IMR-90 (cell line): ENCODE measurements around the gene VAMP5. TPM values are rescaled to one million over a fixed set of nuclear protein-coding genes. Genes with fewer than 3 reads are reported as not detected.

Experiments
- ATAC-seq: fragments of 200-7000 bp; cut with Tn5 transposase; 2 replicates; pipeline ENCODE4 v1.9.1; 2020; ENCODE audit warnings: low read depth, mild to moderate bottlenecking, moderate library complexity
- BruUV-seq: library from RNA; stranded (reverse); fragments of 400-500 nt; replicated peaks from 2 replicates; lab custom pipeline; 2021; lab: Mats Ljungman, UMichigan
- CTCF ChIA-PET: fragments of 300-600 bp; formaldehyde crosslinking; extraction: SDS; loops from one replicate; lab custom pipeline; 2021; ENCODE audit warnings: antibody characterized with exemption; lab: Yijun Ruan, JAX
- POLR2A ChIA-PET: fragments of 300-600 bp; sonication (Branson Sonifier 250); formaldehyde crosslinking; loops from one replicate; lab custom pipeline; 2022; ENCODE audit warnings: antibody characterized with exemption; ENCODE audit not compliant: unreplicated experiment; lab: Charles Lee
- DNase-seq: peaks from one replicate; pipeline ENCODE4 v3.0.0; 2013
- H2AFZ ChIP-seq: replicated peaks from 2 replicates; pipeline ENCODE3; 2013; ENCODE audit warnings: low read length, mild to moderate bottlenecking; ENCODE audit not compliant: poor library complexity
- H2AK5ac ChIP-seq: 2 replicates; pipeline ENCODE4 v1.6.1; 2013; ENCODE audit warnings: low read depth, low read length, inconsistent platforms
- H2AK9ac ChIP-seq: replicated peaks from 2 replicates; pipeline ENCODE3; 2013; ENCODE audit warnings: mild to moderate bottlenecking, low read depth, low read length, moderate library complexity; ENCODE audit not compliant: poor library complexity
- H2BK120ac ChIP-seq: 2 replicates; pipeline ENCODE4 v1.6.1; 2013; ENCODE audit warnings: low read depth, low read length, inconsistent platforms
- H2BK15ac ChIP-seq: 3 replicates; pipeline ENCODE4 v1.6.1; 2013; ENCODE audit warnings: low read depth, low read length, inconsistent platforms
- H2BK20ac ChIP-seq: 2 replicates; pipeline ENCODE4 v1.6.1; 2013; ENCODE audit warnings: low read depth, mild to moderate bottlenecking, inconsistent platforms, low read length, moderate library complexity
- H2BK5ac ChIP-seq: 2 replicates; pipeline ENCODE4 v1.6.1; 2013; ENCODE audit warnings: mild to moderate bottlenecking, low read depth, low read length, inconsistent platforms; ENCODE audit not compliant: poor library complexity, severe bottlenecking
- H3K14ac ChIP-seq: replicated peaks from 2 replicates; pipeline ENCODE4 v1.6.1; 2013; ENCODE audit warnings: low read depth, low read length, inconsistent platforms
- H3K18ac ChIP-seq: 2 replicates; pipeline ENCODE4 v1.6.1; 2013; ENCODE audit warnings: low read depth, low read length, control low read depth
- H3K23ac ChIP-seq: 2 replicates; pipeline ENCODE4 v1.6.1; 2013; ENCODE audit warnings: low read depth, low read length, inconsistent platforms
- H3K27ac ChIP-seq: 2 replicates; pipeline ENCODE4 v1.5.1; 2013; ENCODE audit warnings: mild to moderate bottlenecking, control low read depth, low read length; ENCODE audit not compliant: insufficient read depth
- H3K27me3 ChIP-seq: 2 replicates; pipeline ENCODE4 v1.6.1; 2013; ENCODE audit warnings: low read length; ENCODE audit not compliant: control insufficient read depth, insufficient read depth
- H3K36me3 ChIP-seq: 2 replicates; pipeline ENCODE4 v1.6.1; 2013; ENCODE audit warnings: low read length, mixed read lengths; ENCODE audit not compliant: control insufficient read depth, insufficient read depth
- H3K4ac ChIP-seq: 2 replicates; pipeline ENCODE4 v1.6.1; 2013; ENCODE audit warnings: low read depth, low read length, inconsistent platforms
- H3K4me1 ChIP-seq: 2 replicates; pipeline ENCODE4 v1.6.1; 2013; ENCODE audit warnings: low read length, mixed read lengths; ENCODE audit not compliant: control insufficient read depth, insufficient read depth
- H3K4me2 ChIP-seq: 2 replicates; pipeline ENCODE4 v1.6.1; 2013; ENCODE audit warnings: low read depth, mild to moderate bottlenecking, control low read depth, low read length, moderate library complexity
- H3K4me3 ChIP-seq: 2 replicates; pipeline ENCODE4 v1.5.1; 2013; ENCODE audit warnings: low read depth, mild to moderate bottlenecking, control low read depth, low read length, moderate library complexity; ENCODE audit not compliant: insufficient read depth
- H3K56ac ChIP-seq: 2 replicates; pipeline ENCODE4 v1.6.1; 2013; ENCODE audit warnings: low read length, inconsistent platforms; ENCODE audit not compliant: insufficient read depth; ENCODE audit errors: extremely low read depth
- H3K79me1 ChIP-seq, 2 experiments: 2 replicates each; pipeline ENCODE4 v1.6.1; 2013; ENCODE audit warnings: low read length in 2 of 2, inconsistent platforms in 1 of 2, low read depth in 1 of 2
- H3K9ac ChIP-seq: 2 replicates; pipeline ENCODE4 v1.6.1; 2013; ENCODE audit warnings: low read depth, low read length, control low read depth
- H3K9me1 ChIP-seq: 2 replicates; pipeline ENCODE4 v1.6.1; 2013; ENCODE audit warnings: low read length, inconsistent platforms; ENCODE audit not compliant: insufficient read depth
- H3K9me3 ChIP-seq: 2 replicates; pipeline ENCODE4 v1.6.1; 2013; ENCODE audit warnings: low read length; ENCODE audit not compliant: control insufficient read depth, insufficient read depth
- H4K20me1 ChIP-seq: 2 replicates; pipeline ENCODE4 v1.6.1; 2013; ENCODE audit warnings: low read length, inconsistent platforms; ENCODE audit not compliant: insufficient read depth
- H4K5ac ChIP-seq: 2 replicates; pipeline ENCODE4 v1.6.1; 2013; ENCODE audit warnings: mild to moderate bottlenecking, low read depth, low read length, control low read depth
- H4K8ac ChIP-seq, 2 experiments: 2 replicates each; pipeline ENCODE4 v1.6.1; 2013; ENCODE audit warnings: low read depth in 2 of 2, low read length in 2 of 2, control low read depth in 1 of 2, inconsistent platforms in 1 of 2
- H4K91ac ChIP-seq: 2 replicates; pipeline ENCODE4 v1.6.1; 2013; ENCODE audit warnings: low read depth, low read length, inconsistent platforms; ENCODE audit not compliant: insufficient read depth
- BHLHE40 ChIP-seq: fragments of 150-350 bp; IDR thresholded peaks from 2 replicates; pipeline ENCODE4 v1.6.1; 2016; ENCODE audit warnings: mild to moderate bottlenecking, low read depth, low read length
- CEBPB ChIP-seq: IDR thresholded peaks from 2 replicates; pipeline ENCODE4 v1.6.1; 2012; ENCODE audit warnings: low read depth, low read length, improper control_type of control experiment
- CHD1 ChIP-seq: IDR thresholded peaks from 2 replicates; pipeline ENCODE4 v1.6.1; 2012; ENCODE audit warnings: low read depth, low read length, improper control_type of control experiment
- CTCF ChIP-seq: conservative IDR thresholded peaks from 2 replicates; pipeline ENCODE4 v1.5.1; 2012; ENCODE audit warnings: mild to moderate bottlenecking, low read depth, low read length, improper control_type of control experiment
- ELK1 ChIP-seq: fragments of 150-350 bp; IDR thresholded peaks from 2 replicates; pipeline ENCODE4 v1.6.1; 2016; ENCODE audit warnings: low read depth, mild to moderate bottlenecking, low read length, moderate library complexity, borderline replicate concordance
- FOS ChIP-seq: fragments of 150-350 bp; IDR thresholded peaks from 2 replicates; pipeline ENCODE4 v1.6.1; 2016; ENCODE audit warnings: low read depth, low read length
- MAFK ChIP-seq: IDR thresholded peaks from 2 replicates; pipeline ENCODE4 v1.6.1; 2012; ENCODE audit warnings: low read depth, low read length, improper control_type of control experiment
- MAZ ChIP-seq: IDR thresholded peaks from 2 replicates; pipeline ENCODE4 v1.6.1; 2012; ENCODE audit warnings: low read depth, mild to moderate bottlenecking, low read length, improper control_type of control experiment, moderate library complexity, borderline replicate concordance
- MXI1 ChIP-seq: IDR thresholded peaks from 2 replicates; pipeline ENCODE4 v1.6.1; 2012; ENCODE audit warnings: low read depth, mild to moderate bottlenecking, low read length, moderate library complexity, borderline replicate concordance
- NFE2L2 ChIP-seq: fragments of 150-350 bp; IDR thresholded peaks from 2 replicates; pipeline ENCODE4 v1.6.1; 2016; ENCODE audit warnings: low read depth, mild to moderate bottlenecking, low read length
- POLR2A ChIP-seq: IDR thresholded peaks from 2 replicates; pipeline ENCODE4 v1.6.1; 2012; ENCODE audit warnings: mild to moderate bottlenecking, low read depth, low read length
- RAD21 ChIP-seq: IDR thresholded peaks from 2 replicates; pipeline ENCODE4 v1.6.1; 2012; ENCODE audit warnings: low read length, improper control_type of control experiment
- RCOR1 ChIP-seq: IDR thresholded peaks from 2 replicates; pipeline ENCODE4 v1.6.1; 2012; ENCODE audit warnings: mild to moderate bottlenecking, low read length, improper control_type of control experiment; ENCODE audit not compliant: insufficient replicate concordance
- RFX5 ChIP-seq: IDR thresholded peaks from 2 replicates; pipeline ENCODE4 v1.8.0; 2012; ENCODE audit warnings: low read depth, mild to moderate bottlenecking, low read length, moderate library complexity
- SMC3 ChIP-seq: fragments of 150-350 bp; IDR thresholded peaks from 2 replicates; pipeline ENCODE4 v1.6.1; 2016; ENCODE audit warnings: low read depth, mild to moderate bottlenecking, antibody characterized with exemption, low read length, moderate library complexity
- USF2 ChIP-seq: fragments of 150-350 bp; IDR thresholded peaks from 2 replicates; pipeline ENCODE4 v1.6.1; 2017; ENCODE audit warnings: mild to moderate bottlenecking, antibody characterized with exemption, low read length, low read depth
- WGBS, 2 experiments: methylation state at CpG; one replicate each; pipeline versions ENCODE4 v1.1.5 to v1.1.7; 2013; ENCODE audit warnings: missing lambda C conversion rate in 2 of 2; ENCODE audit not compliant: insufficient read length in 1 of 2; ENCODE audit errors: extremely low coverage in 2 of 2; 5-methylcytosine and 5-hydroxymethylcytosine counted together
- dilution Hi-C: fragments of 300-500 bp; cut with HindIII; formaldehyde crosslinking; loops from one replicate; pipeline ENCODE4 v1.14.3; 2018; ENCODE audit warnings: low sequenced_read_pairs; ENCODE audit not compliant: unreplicated experiment
- in situ Hi-C: fragments of 300-500 bp; cut with MboI; formaldehyde crosslinking; loops from 3 replicates; pipeline ENCODE4 v1.14.3; 2019; ENCODE audit warnings: low sequenced_read_pairs, inconsistent platforms, mixed read lengths
- intact Hi-C: fragments of 100-400 bp; cut with micrococcal nuclease; formaldehyde crosslinking; loops from 2 replicates; pipeline ENCODE4 v1.10.0; 2022
- polyA plus RNA-seq, 3 experiments: library from polyadenylated mRNA; depleted of rRNA; stranded (reverse); fragments of >200 nt; gene quantifications; 2 replicates each; pipeline ENCODE4 v1.2.3, GENCODE V29; 2012; ENCODE audit warnings: low replicate concordance in 1 of 3
- total RNA-seq: library from RNA; depleted of rRNA; stranded (reverse); fragments of >200 nt; gene quantifications from 2 replicates; pipeline ENCODE4 v1.2.3, GENCODE V29; 2012

Gene VAMP5
- total and polyA plus RNA-seq, 2 of the 4 experiments (the other 2 are of a cell fraction), result 13.8 to 103 TPM

GRCh38 chr2:85575739-85576138, 8.5 kb upstream of the VAMP5 start:
- intact Hi-C loops (no loop called here), dilution Hi-C loops (no loop called here), in situ Hi-C loops (no loop called here)
- no peaks in the 10 kb centered on the region for H4K20me1 ChIP-seq
- no peak overlapping the region for H3K27ac ChIP-seq
- H3K9ac ChIP-seq, result no peak overlapping the region
- no peak overlapping the region for H2AK9ac ChIP-seq
- H2BK120ac ChIP-seq, result no peak overlapping the region
- H4K8ac ChIP-seq, result no peak overlapping the region
- peaks cover 12% of the 10 kb centered on the region for H3K27me3 ChIP-seq
- no peak overlapping the region for H3K23ac ChIP-seq
- BruUV-seq, result no TSS peak
- no peak overlapping the region for H3K56ac ChIP-seq
- no peak overlapping the region for H2BK5ac ChIP-seq
- no peak overlapping the region for H3K4me3 ChIP-seq
- no peaks in the 10 kb centered on the region for H3K9me3 ChIP-seq
- H3K36me3 ChIP-seq, result no peaks in the 10 kb centered on the region
- DNase-seq (no peak), ATAC-seq (no peak)
- H4K5ac ChIP-seq, result no peak overlapping the region
- no peak overlapping the region for H2BK20ac ChIP-seq
- peak overlapping the region; percentile 1; the same call in 1 of the 2 replicates for H3K4ac ChIP-seq
- ChIA-PET CTCF (no interaction called here), POLR2A (no interaction called here)
- H3K79me1 ChIP-seq, result no peaks in the 10 kb centered on the region
- no peak overlapping the region for H4K91ac ChIP-seq
- 0 out of 2 replicates have a peak overlapping the region, but pooled peaks have one; percentile 16 for H2AK5ac ChIP-seq
- peaks cover 16% of the 10 kb centered on the region; the same call in 1 of the 2 replicates for H3K4me1 ChIP-seq
- no peak overlapping the region for H2BK15ac ChIP-seq
- H3K4me2 ChIP-seq, result no peak overlapping the region
- WGBS, 2 experiments, result 93% methylated on average over 2 of the region's 8 CpGs; no CpG with 5 or more reads in 1 of the 2 experiments
- TF ChIP-seq CTCF, result no peak
- TF ChIP-seq RAD21, result no peak
- TF ChIP-seq BHLHE40, result no peak
- no peak for TF ChIP-seq RFX5
- no peak for TF ChIP-seq MAZ
- TF ChIP-seq MAFK, result no peak
- no peak for TF ChIP-seq CEBPB
- no peak for TF ChIP-seq MXI1
- no peak for TF ChIP-seq SMC3
- TF ChIP-seq CHD1, result no peak
- TF ChIP-seq NFE2L2, result no peak
- no peak for TF ChIP-seq ELK1
- no peak for TF ChIP-seq USF2
- TF ChIP-seq POLR2A, result no peak
- TF ChIP-seq RCOR1, result no peak
- no peak for TF ChIP-seq FOS
- H3K18ac ChIP-seq, result no peak overlapping the region
- no peak overlapping the region for H2AFZ ChIP-seq
- H3K14ac ChIP-seq, result no peak overlapping the region
- H3K9me1 ChIP-seq, result 0 out of 2 replicates have a peak, but pooled peaks cover 3% of the 10 kb centered on the region
